ENCODE measurements around the gene GRAMD1B.

GRCh38 chr11:123460012-123460700 is 30.1 kb downstream of the GRAMD1B start:
- no peak for TF ChIP-seq POLR2A (IDR thresholded peaks at IDR 0.05; ENCODE audit: low read length)
- TF ChIP-seq GATA1 (IDR thresholded peaks at IDR 0.05; ENCODE audit: low read depth, low read length) = no peak

Measured in erythroblast (primary cell).